Astrocyte of the spinal cord (primary cell): ENCODE measurements around the gene STS.

Experiments
- DNase-seq: peaks from one replicate; pipeline ENCODE4 v3.0.0; 2011; ENCODE audit warnings: low read depth, low spot score
- H3K4me3 ChIP-seq: 2 replicates; pipeline ENCODE4 v1.5.1; 2011; ENCODE audit warnings: low read depth, mild to moderate bottlenecking, low read length, moderate library complexity
- CTCF ChIP-seq: IDR thresholded peaks from 2 replicates; pipeline ENCODE4 v1.5.1; 2012; ENCODE audit warnings: low read depth, mild to moderate bottlenecking, low read length, inconsistent platforms
- in situ Hi-C: cut with HindIII; loops from 2 replicates; pipeline ENCODE4 v1.10.0; 2017; ENCODE audit warnings: low sequenced_read_pairs

STS gene

GRCh38 chrX:7147413-7147977 lies at the start of gene STS:
Gene STS, plus strand, starts transcription at chrX:7147712. Its CDS starts 105,488 bp downstream, at chrX:7253200.
- TF ChIP-seq CTCF = no peak
- in situ Hi-C loops = no loop called here
- peak; percentile 16 for DNase-seq
- H3K4me3 ChIP-seq = peak within 1 kb of the TSS; percentile 75

GRCh38 chrX:7100022-7100421 lies 47.5 kb upstream of the STS start:
- in situ Hi-C loops = no loop called here
- H3K4me3 ChIP-seq = no peak overlapping the region
- DNase-seq = no peak
- TF ChIP-seq CTCF = no peak

- no peak for TF ChIP-seq CTCF
- no peak overlapping the region for H3K4me3 ChIP-seq
- DNase-seq = no peak
- in situ Hi-C loops = no loop called here
These were observed 45.4 kb upstream of the STS start for GRCh38 chrX:7102119-7102518.

- TF ChIP-seq CTCF = no peak
- H3K4me3 ChIP-seq = no peak overlapping the region
- DNase-seq = no peak
- in situ Hi-C loops = no loop called here
These were observed 40.9 kb upstream of the STS start for GRCh38 chrX:7106649-7107048.

- no peak overlapping the region for H3K4me3 ChIP-seq
- in situ Hi-C loops = no loop called here
- TF ChIP-seq CTCF = no peak
- no peak for DNase-seq
These were observed 39.5 kb upstream of the STS start for GRCh38 chrX:7108030-7108429.

- TF ChIP-seq CTCF = no peak
- in situ Hi-C loops = no loop called here
- peak; percentile 33 for DNase-seq
- no peak overlapping the region for H3K4me3 ChIP-seq
These were observed 38.4 kb upstream of the STS start for GRCh38 chrX:7109049-7109531.
